ENCODE data around the gene ADRM1.

Gene ADRM1

DNA sequence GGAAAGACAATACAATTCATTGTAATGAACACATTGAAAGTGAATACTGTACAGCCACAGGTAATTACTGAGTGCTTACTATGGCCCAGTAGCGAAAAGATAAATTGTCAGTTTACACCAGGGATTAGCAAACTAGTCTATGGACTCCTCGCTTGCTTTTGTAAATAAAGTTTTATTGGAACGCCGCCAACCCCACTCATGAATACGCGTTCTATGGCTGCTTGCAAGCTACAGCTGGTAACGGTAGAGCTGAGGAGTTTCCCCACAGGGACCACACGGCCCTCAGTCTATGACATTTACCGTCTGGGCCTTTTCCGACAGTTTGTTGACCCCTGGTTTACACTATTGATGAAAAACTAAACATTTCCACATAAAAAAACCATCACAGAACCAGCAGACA, 40.1 kb downstream of the ADRM1 start:
- ATAC-seq = no peak

DNA sequence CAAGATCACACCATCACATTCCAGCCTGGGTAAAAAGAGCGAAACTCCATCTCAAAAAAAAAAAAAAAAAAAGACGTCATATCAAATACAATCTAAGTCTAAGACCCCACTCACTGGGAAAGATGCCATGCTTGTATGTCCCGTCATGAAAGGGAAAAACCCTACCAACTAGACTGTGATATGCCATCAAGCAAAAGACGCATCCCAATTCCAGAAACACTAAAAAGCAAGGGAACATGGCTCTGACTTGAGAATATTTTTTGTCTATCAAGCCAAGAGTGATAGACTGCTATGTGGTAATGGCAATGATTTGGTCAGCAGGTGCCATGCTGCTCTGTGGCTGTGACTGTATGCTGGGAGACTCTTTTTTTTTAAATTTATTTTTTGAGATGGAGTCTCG, 41.3 kb downstream of the ADRM1 start:
- ATAC-seq = no peak

DNA sequence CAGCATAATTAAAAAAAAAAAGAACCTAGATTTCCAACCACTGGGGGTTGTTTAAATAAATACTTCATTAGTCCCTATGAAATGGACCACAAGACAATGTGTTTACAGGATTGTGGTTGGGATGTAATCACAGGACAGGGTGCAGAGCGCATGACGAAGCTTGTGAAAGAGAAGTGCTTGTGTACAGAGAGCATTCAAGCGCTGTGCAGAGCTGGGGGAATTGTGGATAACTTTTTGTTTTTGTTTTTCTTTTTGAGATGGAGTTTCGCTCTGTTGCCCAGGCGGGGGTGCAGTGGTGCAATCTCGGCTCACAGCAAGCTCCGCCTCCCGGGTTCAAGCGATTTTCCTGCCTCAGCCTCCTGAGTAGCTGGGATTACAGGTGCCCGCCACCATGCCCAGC, 42.0 kb downstream of the ADRM1 start:
- ATAC-seq = no peak

DNA sequence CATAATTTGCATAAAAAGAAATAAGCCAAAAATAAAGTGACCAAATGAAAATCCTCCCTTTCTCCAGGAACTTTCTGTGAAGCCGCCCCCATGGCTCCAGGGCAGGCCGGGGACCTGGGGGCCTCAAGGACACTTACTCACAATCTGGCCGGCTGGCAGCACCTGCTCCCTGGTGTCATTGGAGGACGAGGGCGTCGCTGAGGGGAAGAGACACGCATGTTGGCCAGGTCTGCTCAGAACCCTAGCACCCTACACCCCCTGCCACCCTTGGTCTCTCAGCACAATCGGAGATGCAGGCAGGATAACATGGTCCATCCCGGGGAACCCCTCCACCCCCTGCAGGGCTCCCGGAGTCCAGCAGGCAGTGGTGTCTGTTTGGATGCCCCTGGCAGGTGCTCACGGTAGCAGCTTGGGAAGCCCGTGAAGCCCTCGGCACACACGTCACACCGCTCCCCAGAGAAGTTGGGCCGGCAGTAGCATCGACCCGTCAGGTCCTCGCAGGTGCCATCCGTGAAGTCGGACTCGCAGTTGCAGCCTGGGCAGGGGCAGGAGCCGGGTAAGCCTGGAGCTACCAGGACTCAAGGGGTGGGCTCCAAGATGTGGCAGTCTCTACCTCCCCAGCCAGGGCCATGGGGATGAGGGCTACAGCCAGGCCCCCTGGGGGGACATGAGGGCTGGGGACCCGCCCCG, 43.0 kb downstream of the ADRM1 start:
- no peak for ATAC-seq

DNA sequence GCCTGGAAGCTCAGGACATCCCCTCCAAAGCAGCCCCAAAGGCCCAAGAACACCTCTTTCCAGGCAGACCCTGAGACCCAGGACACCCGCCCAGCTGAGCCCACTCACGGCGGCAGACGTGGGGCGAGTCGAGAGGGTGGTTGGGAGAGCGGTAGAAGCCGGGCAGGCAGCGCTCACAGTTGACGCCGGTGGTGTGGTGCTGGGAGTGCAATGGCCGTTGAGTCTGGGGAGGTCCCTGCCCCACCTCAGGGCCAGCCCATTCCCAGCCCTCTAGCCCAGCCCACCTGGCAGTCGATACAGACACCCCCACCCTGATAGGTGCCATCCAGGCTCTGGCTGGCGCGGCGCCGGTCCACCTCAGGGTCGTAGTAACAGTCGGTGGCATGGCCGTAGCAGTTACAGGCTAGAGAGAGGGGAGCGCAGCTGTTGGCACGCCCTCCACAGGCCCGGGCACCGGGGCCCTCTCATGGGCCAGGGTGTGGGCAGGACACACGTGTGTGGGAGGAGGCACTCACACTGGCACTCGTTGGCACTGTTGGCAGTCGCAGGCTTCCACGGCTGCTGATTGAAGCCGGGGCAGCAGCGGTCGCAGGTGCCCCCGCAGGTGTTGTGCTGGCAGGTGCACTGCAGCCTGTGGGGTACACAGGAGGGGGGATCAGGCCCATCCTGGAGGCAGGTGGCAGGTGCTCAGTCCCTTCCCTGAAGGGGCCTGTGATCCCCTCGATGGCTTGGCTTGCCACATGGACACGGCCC, 43.8 kb downstream of the ADRM1 start:
- no peak for ATAC-seq

DNA sequence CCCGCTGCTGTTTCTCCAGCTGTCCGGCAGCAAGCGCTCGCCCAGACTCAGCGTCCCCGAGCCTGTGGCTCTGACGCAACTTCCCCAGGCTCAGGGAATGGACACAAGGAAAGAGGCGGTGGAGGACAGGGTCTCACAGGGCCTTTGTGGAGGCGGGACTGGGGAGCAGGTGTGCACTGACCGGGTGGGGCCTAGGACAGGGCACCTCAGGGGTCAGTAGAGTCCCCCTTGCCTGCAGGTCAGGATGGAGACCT, 44.3 kb downstream of the ADRM1 start:
- ATAC-seq = no peak

DNA sequence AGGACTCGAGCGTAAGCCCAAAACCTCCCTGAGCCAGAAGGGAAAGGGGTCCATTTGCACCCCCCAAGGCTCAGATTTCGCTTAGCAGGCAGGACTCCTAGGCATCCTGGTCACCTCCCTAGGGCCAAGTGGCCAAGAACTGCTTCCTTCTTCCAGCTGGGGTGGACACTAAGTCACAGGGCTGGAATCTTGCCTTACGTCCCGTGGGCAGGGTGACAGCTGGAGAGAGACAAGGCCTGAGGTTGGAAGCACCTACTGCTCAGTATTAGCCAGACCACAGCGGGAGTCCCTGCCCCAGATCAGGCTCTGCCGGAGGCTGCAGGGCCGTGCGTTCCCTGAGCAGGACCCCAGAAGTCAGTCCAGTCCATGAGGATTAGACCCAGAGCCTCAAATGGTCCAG, 44.6 kb downstream of the ADRM1 start:
- ATAC-seq = no peak

DNA sequence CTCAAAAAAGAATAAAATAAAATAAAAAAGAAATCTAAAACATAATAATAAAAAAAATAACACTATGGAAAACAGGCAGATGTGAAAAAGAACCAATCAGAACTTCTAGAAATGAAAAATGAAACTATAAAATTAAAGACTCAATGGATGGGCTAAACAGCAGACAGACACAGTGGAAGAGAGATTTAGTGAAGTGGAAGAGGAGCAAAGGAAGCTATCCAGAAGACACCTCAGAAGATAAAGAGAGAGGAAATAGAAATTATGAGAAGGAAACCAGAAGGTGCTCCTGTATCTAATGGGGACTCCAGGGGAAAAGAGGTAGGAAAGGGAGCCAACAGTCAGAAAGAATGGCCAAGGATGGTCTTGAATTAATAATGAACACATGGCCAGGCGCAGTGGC, 45.8 kb downstream of the ADRM1 start:
- ATAC-seq = no peak

DNA sequence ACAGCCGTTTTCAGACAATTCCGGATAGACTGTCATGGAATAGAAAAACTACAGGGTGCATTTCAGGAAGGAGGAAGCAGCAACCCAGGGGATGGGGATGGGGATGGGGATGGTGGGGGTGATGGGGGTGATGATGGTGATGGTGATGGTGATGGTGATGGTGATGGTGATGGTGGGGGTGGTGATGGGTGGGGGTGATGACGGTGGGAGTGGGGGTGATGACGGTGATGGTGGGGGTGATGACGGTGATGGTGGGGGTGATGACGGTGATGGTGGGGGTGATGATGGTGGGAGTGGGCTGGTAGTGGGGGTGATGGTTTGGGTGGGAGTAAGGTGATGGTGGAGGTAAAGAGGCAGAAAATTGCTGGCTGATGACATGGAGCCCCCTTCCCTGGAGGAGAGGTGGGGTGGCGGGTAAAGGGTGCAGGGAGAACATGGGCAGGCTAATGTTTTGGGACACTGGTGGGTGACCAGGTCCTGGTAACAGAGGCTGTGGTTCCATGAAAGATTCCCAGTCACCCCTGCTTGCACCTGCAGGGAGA, 46.8 kb downstream of the ADRM1 start:
- no peak for ATAC-seq

DNA sequence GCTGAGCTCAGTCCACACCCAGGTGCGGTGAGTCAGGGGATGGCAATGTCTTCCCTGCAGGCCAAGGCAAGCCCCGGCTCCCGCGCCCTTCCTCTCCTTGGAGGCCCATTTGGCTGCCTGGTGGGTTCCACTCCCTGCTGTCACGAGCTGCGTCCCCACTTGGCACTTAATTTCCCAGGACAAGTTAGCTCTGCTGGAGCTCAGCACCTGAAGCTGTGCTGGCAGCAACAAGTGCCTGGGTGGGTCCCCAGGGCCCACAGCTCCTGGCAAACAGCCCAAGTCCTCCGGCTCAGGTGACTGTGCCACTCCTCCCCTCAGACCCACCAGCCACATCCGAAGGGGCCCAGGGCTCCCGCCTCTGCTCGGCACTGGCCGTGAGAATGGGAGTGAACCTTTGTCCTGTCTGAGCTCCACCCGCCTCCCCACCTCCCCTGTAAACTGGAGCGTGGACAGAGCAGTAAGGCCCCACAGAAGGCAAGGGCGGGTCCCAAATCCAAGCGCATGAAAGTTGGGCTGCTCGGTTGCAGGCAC, 47.4 kb downstream of the ADRM1 start:
- no peak for ATAC-seq

DNA sequence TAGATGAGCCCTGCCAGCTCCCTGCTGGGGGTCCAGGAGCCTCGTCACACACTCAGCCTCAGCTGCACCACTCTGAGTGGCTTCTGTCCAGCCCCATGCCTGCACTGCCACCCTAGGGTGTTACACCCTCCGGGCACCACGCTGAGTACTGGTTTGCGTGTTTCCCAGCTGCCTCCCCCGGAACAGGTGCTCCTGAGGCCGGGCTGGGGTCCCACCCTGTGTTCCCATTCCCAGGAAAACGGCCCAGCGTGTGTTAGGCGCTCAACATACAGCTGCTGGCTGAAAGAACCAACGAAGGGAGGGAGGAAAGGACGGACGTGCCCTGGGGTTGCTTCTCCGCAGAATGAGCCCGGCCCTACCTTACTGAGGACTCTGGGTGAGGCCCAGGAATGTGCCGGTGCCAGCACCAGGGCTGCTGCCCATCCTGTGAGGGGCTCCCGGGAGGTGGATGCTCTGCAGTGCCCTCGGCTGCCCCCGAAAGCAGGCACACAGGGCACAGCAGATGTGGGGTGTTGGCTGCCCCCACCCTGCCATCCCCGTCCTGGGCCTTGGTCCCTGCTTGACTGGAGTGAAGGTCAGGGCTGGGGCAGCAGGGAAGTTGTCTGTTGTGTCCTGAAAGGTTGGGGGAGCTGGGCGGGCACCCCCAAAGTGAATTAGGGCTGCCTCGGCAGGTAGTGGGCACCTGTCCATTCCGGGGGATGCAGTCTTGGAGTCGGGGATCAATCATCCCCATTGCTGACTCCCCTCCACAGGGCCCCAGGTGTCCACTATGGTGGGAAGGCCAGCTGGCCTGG, 48.0 kb downstream of the ADRM1 start:
- ATAC-seq = no peak

DNA sequence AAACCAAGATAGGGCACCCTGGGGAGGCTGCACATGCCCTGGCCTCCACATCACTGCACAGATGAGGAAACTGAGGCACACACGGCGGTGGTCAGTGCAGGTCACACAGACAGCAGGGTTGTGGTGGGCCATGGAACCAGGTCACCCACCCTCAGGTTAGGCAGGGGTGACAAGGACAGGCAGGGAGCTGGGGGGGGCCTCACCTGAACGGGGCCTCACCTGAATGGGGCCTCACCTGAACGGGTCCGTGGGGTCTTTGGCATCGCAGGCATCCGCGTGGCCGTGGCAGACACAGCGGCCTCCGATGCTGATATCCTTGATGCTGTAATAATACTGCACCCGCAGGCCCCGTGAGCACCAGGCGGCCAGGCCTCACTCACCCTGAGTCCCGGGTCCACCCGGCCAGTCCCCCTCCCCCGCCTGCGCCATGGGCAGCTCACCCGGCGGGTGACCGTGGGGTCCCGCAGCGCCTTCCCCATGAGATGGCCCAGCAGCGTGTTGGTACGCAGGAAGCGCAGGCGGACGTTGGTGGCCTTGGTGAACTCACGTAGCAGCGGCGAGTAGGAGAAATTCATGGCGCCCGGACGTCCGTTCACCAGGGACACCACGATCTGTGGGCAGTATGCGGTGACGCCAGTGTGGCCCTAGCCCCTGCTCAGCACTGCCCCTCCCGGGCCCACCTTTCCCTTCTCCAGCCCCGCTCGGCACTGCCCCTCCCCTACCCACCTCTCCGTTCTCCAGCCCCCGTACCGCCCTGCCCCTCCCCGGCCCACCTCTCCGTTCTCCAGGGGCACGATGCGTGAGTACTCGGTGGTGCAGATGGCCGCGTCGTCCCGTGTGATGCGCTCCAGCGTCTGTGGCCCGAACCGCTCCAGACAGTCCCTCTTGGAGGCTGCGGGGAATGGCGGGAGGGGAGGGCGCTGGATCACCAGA, 48.9 kb downstream of the ADRM1 start:
- no peak for ATAC-seq

DNA sequence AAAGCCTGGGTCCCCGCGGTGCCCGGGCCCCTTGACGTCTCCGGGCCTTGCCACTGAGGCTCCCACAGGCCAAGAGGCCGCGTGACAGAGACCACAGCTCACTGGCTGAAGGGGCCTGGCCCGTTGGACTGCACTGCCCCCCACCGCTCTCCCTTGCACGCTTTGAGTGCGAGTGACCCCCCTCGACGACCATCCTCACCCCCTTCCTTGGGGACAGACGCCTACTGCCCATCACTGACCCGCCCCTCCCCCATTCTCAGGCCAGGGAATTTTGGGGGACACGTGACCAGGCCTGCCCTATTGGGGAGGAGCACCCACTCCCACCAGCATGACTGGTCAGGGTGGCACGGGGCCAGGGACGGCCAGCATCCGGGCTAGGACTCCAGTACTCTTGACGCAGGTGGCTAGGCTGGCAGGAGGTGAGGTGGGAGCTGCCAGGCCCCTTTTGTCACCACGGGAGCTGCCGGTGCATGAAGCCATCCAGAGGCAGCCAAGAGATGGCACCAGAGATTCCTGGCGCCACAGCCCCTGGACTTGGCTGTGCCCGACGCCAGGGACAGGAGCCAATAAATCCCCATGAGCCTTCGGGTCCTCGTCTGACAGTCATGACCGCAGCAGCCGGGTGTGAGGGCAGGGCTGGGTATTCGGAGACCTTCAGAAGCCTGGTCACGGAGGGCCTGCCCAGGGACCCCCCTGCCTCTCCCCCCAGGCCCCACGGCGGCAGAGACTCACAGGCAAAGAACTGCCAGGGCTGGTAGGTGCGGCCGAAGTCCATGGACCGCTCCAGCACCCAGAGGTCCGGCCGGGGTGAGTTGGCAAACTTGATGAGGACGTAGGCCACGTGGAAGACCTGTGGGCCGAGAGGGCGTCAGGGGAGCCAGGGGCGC, 49.8 kb downstream of the ADRM1 start:
- no peak for ATAC-seq

DNA sequence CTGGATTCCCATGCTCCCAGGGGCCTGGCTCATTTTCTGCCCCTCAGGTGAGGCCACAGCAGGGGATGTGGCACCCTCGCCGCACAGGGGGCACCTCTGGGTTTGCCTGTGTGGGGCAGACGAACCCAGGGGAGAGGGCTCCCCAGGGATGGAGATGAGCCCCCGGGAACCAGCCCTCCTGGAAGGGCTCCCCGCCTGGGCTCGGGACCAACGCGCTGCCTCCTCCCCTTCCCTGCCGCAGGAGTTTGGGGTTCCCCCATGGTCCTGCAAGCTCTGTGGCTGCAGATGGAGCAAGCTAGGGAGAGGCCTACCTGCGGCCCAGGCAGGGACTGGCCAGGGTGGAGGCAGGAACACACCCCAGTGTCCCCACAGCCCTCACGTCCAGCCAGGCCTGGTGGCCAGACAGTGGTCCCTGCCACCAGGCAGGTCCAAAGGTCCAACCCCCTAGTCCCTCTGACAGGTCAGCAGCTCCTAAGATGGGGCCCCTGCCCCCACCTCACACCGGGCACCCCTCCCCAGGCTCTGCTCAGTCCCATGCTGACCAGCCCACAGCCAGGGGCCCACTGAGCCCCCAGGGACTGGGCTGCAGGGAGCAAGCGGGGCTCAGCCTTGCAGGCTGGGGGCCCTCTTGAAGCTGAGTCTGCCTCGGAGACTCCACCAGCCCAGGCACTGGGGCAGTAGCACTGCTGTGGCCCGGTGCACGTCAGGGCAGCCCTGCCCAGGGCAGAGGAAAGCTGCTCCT, 50.7 kb downstream of the ADRM1 start:
- ATAC-seq = no peak

DNA sequence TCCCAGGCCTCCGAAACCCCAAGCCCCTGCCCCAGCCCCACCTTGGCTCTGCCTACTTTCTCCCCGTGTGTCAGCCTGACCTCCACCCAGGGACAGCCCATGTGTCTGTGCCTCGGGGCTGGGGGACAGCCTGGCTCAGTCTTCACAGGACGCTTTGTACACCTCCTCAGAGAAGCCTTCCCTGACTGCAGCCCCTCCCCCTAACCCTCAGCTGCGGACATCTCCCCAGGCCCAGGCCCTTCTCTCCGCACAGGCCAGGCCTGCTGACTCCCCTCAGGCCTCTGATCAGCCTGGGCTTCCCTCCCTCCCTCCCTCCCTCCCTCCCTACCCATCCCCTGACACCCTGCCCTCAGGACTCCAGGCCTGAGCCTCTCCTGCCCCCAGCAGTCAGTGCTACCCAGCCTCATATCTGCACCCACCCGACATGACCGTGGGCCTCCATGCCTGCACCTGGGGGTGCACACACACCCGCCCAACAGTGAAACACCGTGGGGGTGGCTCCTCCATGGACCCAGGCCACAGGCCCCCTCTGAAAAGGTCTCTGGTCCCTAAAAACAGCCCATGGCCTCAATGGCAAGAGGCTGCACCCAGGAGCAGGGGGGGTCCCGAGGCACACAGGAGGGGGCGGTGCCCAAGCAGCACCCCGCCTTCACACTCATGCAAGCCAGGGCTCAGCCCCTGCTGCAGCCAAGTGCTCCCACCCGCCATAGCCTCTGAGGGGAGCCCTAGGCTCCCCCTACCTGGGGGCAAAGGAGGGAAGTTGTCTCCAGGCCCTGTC, 51.4 kb downstream of the ADRM1 start:
- no peak for ATAC-seq

DNA sequence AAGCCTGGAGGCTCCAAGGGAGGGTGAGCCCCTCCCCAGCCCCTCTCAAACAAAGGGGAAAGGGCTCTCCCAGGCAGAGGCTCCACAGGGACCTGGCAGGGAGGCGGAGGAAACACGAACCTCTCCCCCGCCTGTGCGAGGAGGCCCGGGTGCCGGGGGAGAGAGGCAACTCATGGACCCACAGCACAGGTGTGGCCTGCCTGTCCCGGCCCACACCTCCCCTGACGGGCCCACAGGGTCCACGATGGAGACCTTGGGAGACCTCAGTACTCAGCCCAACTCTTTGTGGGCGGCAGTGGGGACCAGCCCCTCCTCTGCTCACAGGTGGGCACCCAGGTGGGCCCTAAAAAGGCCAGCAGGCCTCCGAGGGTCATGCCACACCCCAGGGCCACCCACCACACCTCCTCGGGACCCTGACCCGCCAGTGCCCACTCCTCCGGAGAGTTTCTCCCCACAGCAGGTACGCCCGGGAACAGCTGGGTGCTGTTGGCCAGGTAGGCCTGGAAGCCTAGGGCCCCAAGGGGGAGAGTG, 52.1 kb downstream of the ADRM1 start:
- no peak for ATAC-seq

DNA sequence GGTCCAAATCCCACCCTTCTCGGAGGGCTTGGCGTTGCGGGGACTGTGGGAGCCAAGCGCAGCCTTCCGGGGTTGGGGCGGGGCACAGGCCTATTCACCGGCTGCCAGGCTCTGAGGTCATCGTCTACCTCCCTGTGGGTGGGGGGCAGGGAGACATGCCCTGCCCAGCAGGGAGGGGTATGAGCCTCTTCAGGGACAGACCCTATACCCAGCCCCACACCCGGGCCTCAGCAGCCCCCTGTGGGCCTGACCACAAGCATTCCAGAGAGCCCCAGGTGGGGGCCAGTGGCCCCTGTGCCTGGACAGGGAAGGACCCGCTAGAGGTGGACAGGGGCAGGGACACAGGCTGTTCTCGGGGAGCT, 52.7 kb downstream of the ADRM1 start:
- ATAC-seq = no peak

DNA sequence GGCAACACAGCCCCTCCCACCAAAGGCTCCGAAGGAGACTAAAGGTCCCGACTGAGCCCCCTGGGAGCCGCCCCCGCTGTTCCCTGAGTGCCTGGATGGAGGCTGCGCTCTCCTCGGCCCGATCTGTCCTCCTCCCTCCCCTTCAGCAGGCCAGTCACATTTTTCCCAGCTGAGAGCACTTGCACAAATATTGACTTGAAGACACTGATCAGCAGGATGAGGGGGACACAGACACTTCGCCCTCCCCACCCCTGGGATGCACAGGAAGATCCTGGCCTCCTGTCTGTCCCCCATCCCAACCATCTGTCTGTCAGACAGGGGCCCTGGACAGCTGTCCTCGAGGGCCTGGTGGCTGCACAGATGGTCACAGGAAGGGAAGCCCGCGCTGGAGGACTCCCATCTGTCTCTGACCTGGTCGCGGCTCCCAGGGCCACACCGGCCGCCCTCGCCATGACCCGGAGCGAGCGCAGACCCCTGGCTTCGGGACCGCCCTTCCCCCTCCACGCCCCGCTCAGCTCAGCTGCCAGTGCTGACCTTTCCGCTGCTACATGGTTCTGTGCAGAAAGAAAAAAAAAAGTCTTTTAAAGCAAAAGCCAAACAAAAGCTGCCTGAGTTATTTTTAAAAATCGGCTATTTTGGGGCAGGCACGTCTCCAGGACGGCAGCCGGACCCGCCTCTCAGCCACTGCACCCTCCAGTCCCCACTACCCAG, 53.2 kb downstream of the ADRM1 start:
- ATAC-seq = no peak
